ENCODE results near the gene CNTNAP2.

CNTNAP2 gene

GRCh38 chr7:146655928-146656797 is 539.6 kb downstream of the CNTNAP2 start:
- 91 to 94% methylated on average over 4 to 6 of the region's 9 CpGs for WGBS, 2 experiments (ENCODE audit: insufficient coverage in 2 of 2)
- Histone ChIP-seq H3K4me3 (ENCODE audit: extremely low read depth, insufficient read depth, low read length, poor library complexity, severe bottlenecking) (no peak overlapping the region), H3K4me1 (ENCODE audit: control insufficient read depth, insufficient read depth, low read length, poor library complexity, severe bottlenecking) (no peaks in the 10 kb centered on the region), H3K27ac (ENCODE audit: low read depth, low read length, severe bottlenecking) (no peak overlapping the region), H3K9me3 (ENCODE audit: control insufficient read depth, low read length) (no peaks in the 10 kb centered on the region), H3K36me3 (ENCODE audit: control insufficient read depth, insufficient read depth, low read length) (no peaks in the 10 kb centered on the region)

- Histone ChIP-seq H3K27ac (ENCODE audit: low read depth, low read length, severe bottlenecking) (no peak overlapping the region), H3K9me3 (ENCODE audit: control insufficient read depth, low read length) (no peaks in the 10 kb centered on the region), H3K36me3 (ENCODE audit: control insufficient read depth, insufficient read depth, low read length) (no peaks in the 10 kb centered on the region), H3K4me3 (ENCODE audit: extremely low read depth, insufficient read depth, low read length, poor library complexity, severe bottlenecking) (no peak overlapping the region), H3K4me1 (ENCODE audit: control insufficient read depth, insufficient read depth, low read length, poor library complexity, severe bottlenecking) (no peaks in the 10 kb centered on the region)
- WGBS, 2 experiments (ENCODE audit: insufficient coverage in 2 of 2) = no CpG with 5 or more reads among the region's 1 CpG
These were observed 540.4 kb downstream of the CNTNAP2 start for GRCh38 chr7:146656988-146657387.

GRCh38 chr7:146658604-146659003 is 542.0 kb downstream of the CNTNAP2 start:
- Histone ChIP-seq H3K4me3 (ENCODE audit: extremely low read depth, insufficient read depth, low read length, poor library complexity, severe bottlenecking) (no peak overlapping the region), H3K36me3 (ENCODE audit: control insufficient read depth, insufficient read depth, low read length) (no peaks in the 10 kb centered on the region)
- 96 to 100% methylated on average over 1 to 3 of the region's 4 CpGs for WGBS, 2 experiments (ENCODE audit: insufficient coverage in 2 of 2)

GRCh38 chr7:146659732-146660131 is 543.1 kb downstream of the CNTNAP2 start:
- no peak overlapping the region for H3K27ac ChIP-seq (ENCODE audit: low read depth, low read length, severe bottlenecking)
- no peaks in the 10 kb centered on the region for H3K36me3 ChIP-seq (ENCODE audit: control insufficient read depth, insufficient read depth, low read length)
- no peak overlapping the region for H3K4me3 ChIP-seq (ENCODE audit: extremely low read depth, insufficient read depth, low read length, poor library complexity, severe bottlenecking)
- 100% methylated on average over 1 of the region's 3 CpGs for WGBS, 2 experiments (ENCODE audit: insufficient coverage in 2 of 2)
- no peaks in the 10 kb centered on the region for H3K4me1 ChIP-seq (ENCODE audit: control insufficient read depth, insufficient read depth, low read length, poor library complexity, severe bottlenecking)
- no peaks in the 10 kb centered on the region for H3K9me3 ChIP-seq (ENCODE audit: control insufficient read depth, low read length)

More at GRCh38 chr7:146658604-146659003, 542.0 kb downstream of the CNTNAP2 start:
- H3K27ac ChIP-seq (ENCODE audit: low read depth, low read length, severe bottlenecking) = no peak overlapping the region
- no peaks in the 10 kb centered on the region for H3K4me1 ChIP-seq (ENCODE audit: control insufficient read depth, insufficient read depth, low read length, poor library complexity, severe bottlenecking)
- H3K9me3 ChIP-seq (ENCODE audit: control insufficient read depth, low read length) = no peaks in the 10 kb centered on the region

- WGBS, 2 experiments (ENCODE audit: insufficient coverage in 2 of 2) = 63 to 67% methylated on average over 3 to 4 of the region's 5 CpGs
- Histone ChIP-seq H3K27ac (ENCODE audit: low read depth, low read length, severe bottlenecking) (no peak overlapping the region), H3K4me3 (ENCODE audit: extremely low read depth, insufficient read depth, low read length, poor library complexity, severe bottlenecking) (no peak overlapping the region), H3K9me3 (ENCODE audit: control insufficient read depth, low read length) (no peaks in the 10 kb centered on the region), H3K36me3 (ENCODE audit: control insufficient read depth, insufficient read depth, low read length) (no peaks in the 10 kb centered on the region), H3K4me1 (ENCODE audit: control insufficient read depth, insufficient read depth, low read length, poor library complexity, severe bottlenecking) (no peaks in the 10 kb centered on the region)
These were observed 544.2 kb downstream of the CNTNAP2 start for GRCh38 chr7:146660839-146661238.

GRCh38 chr7:146661435-146661834 is 544.8 kb downstream of the CNTNAP2 start:
- no peaks in the 10 kb centered on the region for H3K36me3 ChIP-seq (ENCODE audit: control insufficient read depth, insufficient read depth, low read length)
- H3K27ac ChIP-seq (ENCODE audit: low read depth, low read length, severe bottlenecking) = no peak overlapping the region
- H3K4me3 ChIP-seq (ENCODE audit: extremely low read depth, insufficient read depth, low read length, poor library complexity, severe bottlenecking) = no peak overlapping the region
- H3K4me1 ChIP-seq (ENCODE audit: control insufficient read depth, insufficient read depth, low read length, poor library complexity, severe bottlenecking) = no peaks in the 10 kb centered on the region
- H3K9me3 ChIP-seq (ENCODE audit: control insufficient read depth, low read length) = no peaks in the 10 kb centered on the region

GRCh38 chr7:146661929-146662328 is 545.3 kb downstream of the CNTNAP2 start:
- Histone ChIP-seq H3K9me3 (ENCODE audit: control insufficient read depth, low read length) (no peaks in the 10 kb centered on the region), H3K27ac (ENCODE audit: low read depth, low read length, severe bottlenecking) (no peak overlapping the region), H3K4me1 (ENCODE audit: control insufficient read depth, insufficient read depth, low read length, poor library complexity, severe bottlenecking) (no peaks in the 10 kb centered on the region), H3K4me3 (ENCODE audit: extremely low read depth, insufficient read depth, low read length, poor library complexity, severe bottlenecking) (no peak overlapping the region), H3K36me3 (ENCODE audit: control insufficient read depth, insufficient read depth, low read length) (no peaks in the 10 kb centered on the region)
- WGBS, 2 experiments (ENCODE audit: insufficient coverage in 2 of 2) = 68 to 86% methylated on average over 7 to 9 of the region's 12 CpGs

GRCh38 chr7:146665023-146665422 is 548.4 kb downstream of the CNTNAP2 start:
- no peak overlapping the region for H3K4me3 ChIP-seq (ENCODE audit: extremely low read depth, insufficient read depth, low read length, poor library complexity, severe bottlenecking)
- no peaks in the 10 kb centered on the region for H3K9me3 ChIP-seq (ENCODE audit: control insufficient read depth, low read length)
- no peaks in the 10 kb centered on the region for H3K36me3 ChIP-seq (ENCODE audit: control insufficient read depth, insufficient read depth, low read length)
- no peak overlapping the region for H3K27ac ChIP-seq (ENCODE audit: low read depth, low read length, severe bottlenecking)
- WGBS, 2 experiments (ENCODE audit: insufficient coverage in 2 of 2) = 77 to 95% methylated on average over 6 to 7 of the region's 12 CpGs
- H3K4me1 ChIP-seq (ENCODE audit: control insufficient read depth, insufficient read depth, low read length, poor library complexity, severe bottlenecking) = no peaks in the 10 kb centered on the region

GRCh38 chr7:146670532-146670931 is 553.9 kb downstream of the CNTNAP2 start:
- WGBS, 2 experiments (ENCODE audit: insufficient coverage in 2 of 2) = 100% methylated on average over 2 of the region's 2 CpGs; no CpG with 5 or more reads in 1 of the 2 experiments
- Histone ChIP-seq H3K27ac (ENCODE audit: low read depth, low read length, severe bottlenecking) (no peak overlapping the region), H3K4me1 (ENCODE audit: control insufficient read depth, insufficient read depth, low read length, poor library complexity, severe bottlenecking) (no peaks in the 10 kb centered on the region)

GRCh38 chr7:146681487-146681886 is 564.9 kb downstream of the CNTNAP2 start:
- H3K9me3 ChIP-seq (ENCODE audit: control insufficient read depth, low read length) = no peaks in the 10 kb centered on the region
- no peak overlapping the region for H3K4me3 ChIP-seq (ENCODE audit: extremely low read depth, insufficient read depth, low read length, poor library complexity, severe bottlenecking)
- no peaks in the 10 kb centered on the region for H3K36me3 ChIP-seq (ENCODE audit: control insufficient read depth, insufficient read depth, low read length)
- H3K27ac ChIP-seq (ENCODE audit: low read depth, low read length, severe bottlenecking) = no peak overlapping the region
- peaks cover 7% of the 10 kb centered on the region for H3K4me1 ChIP-seq (ENCODE audit: control insufficient read depth, insufficient read depth, low read length, poor library complexity, severe bottlenecking)

More at GRCh38 chr7:146670532-146670931, 553.9 kb downstream of the CNTNAP2 start:
- Histone ChIP-seq H3K9me3 (ENCODE audit: control insufficient read depth, low read length) (no peaks in the 10 kb centered on the region), H3K4me3 (ENCODE audit: extremely low read depth, insufficient read depth, low read length, poor library complexity, severe bottlenecking) (no peak overlapping the region), H3K36me3 (ENCODE audit: control insufficient read depth, insufficient read depth, low read length) (no peaks in the 10 kb centered on the region)

GRCh38 chr7:146683439-146683838 is 566.8 kb downstream of the CNTNAP2 start:
- no peaks in the 10 kb centered on the region for H3K36me3 ChIP-seq (ENCODE audit: control insufficient read depth, insufficient read depth, low read length)
- H3K4me1 ChIP-seq (ENCODE audit: control insufficient read depth, insufficient read depth, low read length, poor library complexity, severe bottlenecking) = peaks cover 7% of the 10 kb centered on the region
- no peaks in the 10 kb centered on the region for H3K9me3 ChIP-seq (ENCODE audit: control insufficient read depth, low read length)
- no CpG with 5 or more reads among the region's 1 CpG for WGBS, 2 experiments (ENCODE audit: insufficient coverage in 2 of 2)
- H3K4me3 ChIP-seq (ENCODE audit: extremely low read depth, insufficient read depth, low read length, poor library complexity, severe bottlenecking) = no peak overlapping the region
- no peak overlapping the region for H3K27ac ChIP-seq (ENCODE audit: low read depth, low read length, severe bottlenecking)
